IMR-90 (cell line): Measurements from ENCODE around the gene MTUS2. TPM values are rescaled to one million over a fixed set of nuclear protein-coding genes. Genes with fewer than 3 reads are reported as not detected.

ENCODE experiments used
- ATAC-seq: fragments of 200-7000 bp; cut with Tn5 transposase; 2 replicates; pipeline ENCODE4 v1.9.1; 2020; ENCODE audit warnings: low read depth, mild to moderate bottlenecking, moderate library complexity
- BruUV-seq: library from RNA; stranded (reverse); fragments of 400-500 nt; replicated peaks from 2 replicates; lab custom pipeline; 2021; lab: Mats Ljungman, UMichigan
- CTCF ChIA-PET: fragments of 300-600 bp; formaldehyde crosslinking; extraction: SDS; loops from one replicate; lab custom pipeline; 2021; ENCODE audit warnings: antibody characterized with exemption; lab: Yijun Ruan, JAX
- POLR2A ChIA-PET: fragments of 300-600 bp; sonication (Branson Sonifier 250); formaldehyde crosslinking; loops from one replicate; lab custom pipeline; 2022; ENCODE audit warnings: antibody characterized with exemption; ENCODE audit not compliant: unreplicated experiment; lab: Charles Lee
- DNase-seq: peaks from one replicate; pipeline ENCODE4 v3.0.0; 2013
- H2AFZ ChIP-seq: replicated peaks from 2 replicates; pipeline ENCODE3; 2013; ENCODE audit warnings: low read length, mild to moderate bottlenecking; ENCODE audit not compliant: poor library complexity
- H2AK5ac ChIP-seq: 2 replicates; pipeline ENCODE4 v1.6.1; 2013; ENCODE audit warnings: low read depth, low read length, inconsistent platforms
- H2AK9ac ChIP-seq: replicated peaks from 2 replicates; pipeline ENCODE3; 2013; ENCODE audit warnings: mild to moderate bottlenecking, low read depth, low read length, moderate library complexity; ENCODE audit not compliant: poor library complexity
- H2BK120ac ChIP-seq: 2 replicates; pipeline ENCODE4 v1.6.1; 2013; ENCODE audit warnings: low read depth, low read length, inconsistent platforms
- H2BK15ac ChIP-seq: 3 replicates; pipeline ENCODE4 v1.6.1; 2013; ENCODE audit warnings: low read depth, low read length, inconsistent platforms
- H2BK20ac ChIP-seq: 2 replicates; pipeline ENCODE4 v1.6.1; 2013; ENCODE audit warnings: low read depth, mild to moderate bottlenecking, inconsistent platforms, low read length, moderate library complexity
- H2BK5ac ChIP-seq: 2 replicates; pipeline ENCODE4 v1.6.1; 2013; ENCODE audit warnings: mild to moderate bottlenecking, low read depth, low read length, inconsistent platforms; ENCODE audit not compliant: poor library complexity, severe bottlenecking
- H3K14ac ChIP-seq: replicated peaks from 2 replicates; pipeline ENCODE4 v1.6.1; 2013; ENCODE audit warnings: low read depth, low read length, inconsistent platforms
- H3K18ac ChIP-seq: 2 replicates; pipeline ENCODE4 v1.6.1; 2013; ENCODE audit warnings: low read depth, low read length, control low read depth
- H3K23ac ChIP-seq: 2 replicates; pipeline ENCODE4 v1.6.1; 2013; ENCODE audit warnings: low read depth, low read length, inconsistent platforms
- H3K27ac ChIP-seq: 2 replicates; pipeline ENCODE4 v1.5.1; 2013; ENCODE audit warnings: mild to moderate bottlenecking, control low read depth, low read length; ENCODE audit not compliant: insufficient read depth
- H3K27me3 ChIP-seq: 2 replicates; pipeline ENCODE4 v1.6.1; 2013; ENCODE audit warnings: low read length; ENCODE audit not compliant: control insufficient read depth, insufficient read depth
- H3K36me3 ChIP-seq: 2 replicates; pipeline ENCODE4 v1.6.1; 2013; ENCODE audit warnings: low read length, mixed read lengths; ENCODE audit not compliant: control insufficient read depth, insufficient read depth
- H3K4ac ChIP-seq: 2 replicates; pipeline ENCODE4 v1.6.1; 2013; ENCODE audit warnings: low read depth, low read length, inconsistent platforms
- H3K4me1 ChIP-seq: 2 replicates; pipeline ENCODE4 v1.6.1; 2013; ENCODE audit warnings: low read length, mixed read lengths; ENCODE audit not compliant: control insufficient read depth, insufficient read depth
- H3K4me2 ChIP-seq: 2 replicates; pipeline ENCODE4 v1.6.1; 2013; ENCODE audit warnings: low read depth, mild to moderate bottlenecking, control low read depth, low read length, moderate library complexity
- H3K4me3 ChIP-seq: 2 replicates; pipeline ENCODE4 v1.5.1; 2013; ENCODE audit warnings: low read depth, mild to moderate bottlenecking, control low read depth, low read length, moderate library complexity; ENCODE audit not compliant: insufficient read depth
- H3K56ac ChIP-seq: 2 replicates; pipeline ENCODE4 v1.6.1; 2013; ENCODE audit warnings: low read length, inconsistent platforms; ENCODE audit not compliant: insufficient read depth; ENCODE audit errors: extremely low read depth
- H3K79me1 ChIP-seq, 2 experiments: 2 replicates each; pipeline ENCODE4 v1.6.1; 2013; ENCODE audit warnings: low read length in 2 of 2, inconsistent platforms in 1 of 2, low read depth in 1 of 2
- H3K9ac ChIP-seq: 2 replicates; pipeline ENCODE4 v1.6.1; 2013; ENCODE audit warnings: low read depth, low read length, control low read depth
- H3K9me1 ChIP-seq: 2 replicates; pipeline ENCODE4 v1.6.1; 2013; ENCODE audit warnings: low read length, inconsistent platforms; ENCODE audit not compliant: insufficient read depth
- H3K9me3 ChIP-seq: 2 replicates; pipeline ENCODE4 v1.6.1; 2013; ENCODE audit warnings: low read length; ENCODE audit not compliant: control insufficient read depth, insufficient read depth
- H4K20me1 ChIP-seq: 2 replicates; pipeline ENCODE4 v1.6.1; 2013; ENCODE audit warnings: low read length, inconsistent platforms; ENCODE audit not compliant: insufficient read depth
- H4K5ac ChIP-seq: 2 replicates; pipeline ENCODE4 v1.6.1; 2013; ENCODE audit warnings: mild to moderate bottlenecking, low read depth, low read length, control low read depth
- H4K8ac ChIP-seq, 2 experiments: 2 replicates each; pipeline ENCODE4 v1.6.1; 2013; ENCODE audit warnings: low read depth in 2 of 2, low read length in 2 of 2, control low read depth in 1 of 2, inconsistent platforms in 1 of 2
- H4K91ac ChIP-seq: 2 replicates; pipeline ENCODE4 v1.6.1; 2013; ENCODE audit warnings: low read depth, low read length, inconsistent platforms; ENCODE audit not compliant: insufficient read depth
- BHLHE40 ChIP-seq: fragments of 150-350 bp; IDR thresholded peaks from 2 replicates; pipeline ENCODE4 v1.6.1; 2016; ENCODE audit warnings: mild to moderate bottlenecking, low read depth, low read length
- CEBPB ChIP-seq: IDR thresholded peaks from 2 replicates; pipeline ENCODE4 v1.6.1; 2012; ENCODE audit warnings: low read depth, low read length, improper control_type of control experiment
- CTCF ChIP-seq: conservative IDR thresholded peaks from 2 replicates; pipeline ENCODE4 v1.5.1; 2012; ENCODE audit warnings: mild to moderate bottlenecking, low read depth, low read length, improper control_type of control experiment
- ELK1 ChIP-seq: fragments of 150-350 bp; IDR thresholded peaks from 2 replicates; pipeline ENCODE4 v1.6.1; 2016; ENCODE audit warnings: low read depth, mild to moderate bottlenecking, low read length, moderate library complexity, borderline replicate concordance
- FOS ChIP-seq: fragments of 150-350 bp; IDR thresholded peaks from 2 replicates; pipeline ENCODE4 v1.6.1; 2016; ENCODE audit warnings: low read depth, low read length
- MAFK ChIP-seq: IDR thresholded peaks from 2 replicates; pipeline ENCODE4 v1.6.1; 2012; ENCODE audit warnings: low read depth, low read length, improper control_type of control experiment
- MAZ ChIP-seq: IDR thresholded peaks from 2 replicates; pipeline ENCODE4 v1.6.1; 2012; ENCODE audit warnings: low read depth, mild to moderate bottlenecking, low read length, improper control_type of control experiment, moderate library complexity, borderline replicate concordance
- MXI1 ChIP-seq: IDR thresholded peaks from 2 replicates; pipeline ENCODE4 v1.6.1; 2012; ENCODE audit warnings: low read depth, mild to moderate bottlenecking, low read length, moderate library complexity, borderline replicate concordance
- NFE2L2 ChIP-seq: fragments of 150-350 bp; IDR thresholded peaks from 2 replicates; pipeline ENCODE4 v1.6.1; 2016; ENCODE audit warnings: low read depth, mild to moderate bottlenecking, low read length
- POLR2A ChIP-seq: IDR thresholded peaks from 2 replicates; pipeline ENCODE4 v1.6.1; 2012; ENCODE audit warnings: mild to moderate bottlenecking, low read depth, low read length
- SMC3 ChIP-seq: fragments of 150-350 bp; IDR thresholded peaks from 2 replicates; pipeline ENCODE4 v1.6.1; 2016; ENCODE audit warnings: low read depth, mild to moderate bottlenecking, antibody characterized with exemption, low read length, moderate library complexity
- USF2 ChIP-seq: fragments of 150-350 bp; IDR thresholded peaks from 2 replicates; pipeline ENCODE4 v1.6.1; 2017; ENCODE audit warnings: mild to moderate bottlenecking, antibody characterized with exemption, low read length, low read depth
- WGBS, 2 experiments: methylation state at CpG; one replicate each; pipeline versions ENCODE4 v1.1.5 to v1.1.7; 2013; ENCODE audit warnings: missing lambda C conversion rate in 2 of 2; ENCODE audit not compliant: insufficient read length in 1 of 2; ENCODE audit errors: extremely low coverage in 2 of 2; 5-methylcytosine and 5-hydroxymethylcytosine counted together
- dilution Hi-C: fragments of 300-500 bp; cut with HindIII; formaldehyde crosslinking; loops from one replicate; pipeline ENCODE4 v1.14.3; 2018; ENCODE audit warnings: low sequenced_read_pairs; ENCODE audit not compliant: unreplicated experiment
- in situ Hi-C: fragments of 300-500 bp; cut with MboI; formaldehyde crosslinking; loops from 3 replicates; pipeline ENCODE4 v1.14.3; 2019; ENCODE audit warnings: low sequenced_read_pairs, inconsistent platforms, mixed read lengths
- intact Hi-C: fragments of 100-400 bp; cut with micrococcal nuclease; formaldehyde crosslinking; loops from 2 replicates; pipeline ENCODE4 v1.10.0; 2022
- polyA plus RNA-seq, 3 experiments: library from polyadenylated mRNA; depleted of rRNA; stranded (reverse); fragments of >200 nt; gene quantifications; 2 replicates each; pipeline ENCODE4 v1.2.3, GENCODE V29; 2012; ENCODE audit warnings: low replicate concordance in 1 of 3
- total RNA-seq: library from RNA; depleted of rRNA; stranded (reverse); fragments of >200 nt; gene quantifications from 2 replicates; pipeline ENCODE4 v1.2.3, GENCODE V29; 2012

The MTUS2 gene
- total and polyA plus RNA-seq, 2 of the 4 experiments (the other 2 are of a cell fraction) = under 0.01 to 0.02 TPM

GRCh38 chr13:29081697-29082440 lies 261.7 kb downstream of the MTUS2 start:
- Histone ChIP-seq H3K4me3 (no peak overlapping the region), H3K56ac (no peak overlapping the region), H3K9me1 (no peaks in the 10 kb centered on the region), H4K5ac (no peak overlapping the region), H4K8ac (no peak overlapping the region), H3K4me2 (no peak overlapping the region), H3K27me3 (no peaks in the 10 kb centered on the region), H3K36me3 (no peaks in the 10 kb centered on the region), H2BK5ac (no peak overlapping the region), H2BK120ac (no peak overlapping the region), H2AK5ac (no peak overlapping the region), H2AK9ac (no peak overlapping the region), H3K14ac (no peak overlapping the region), H4K20me1 (no peaks in the 10 kb centered on the region), H3K23ac (no peak overlapping the region), H3K18ac (no peak overlapping the region), H2BK20ac (no peak overlapping the region), H3K9ac (no peak overlapping the region), H3K4ac (no peak overlapping the region), H4K91ac (no peak overlapping the region), H2BK15ac (no peak overlapping the region), H3K9me3 (peaks cover 4% of the 10 kb centered on the region; the same call in 1 of the 2 replicates), H3K79me1 (no peaks in the 10 kb centered on the region), H3K4me1 (no peaks in the 10 kb centered on the region), H3K27ac (no peak overlapping the region), H2AFZ (no peak overlapping the region)
- WGBS, 2 experiments = no CpG with 5 or more reads among the region's 7 CpGs
- TF ChIP-seq ELK1 (no peak), MAZ (no peak), MXI1 (no peak), SMC3 (no peak), NFE2L2 (no peak), USF2 (no peak), CTCF (no peak), FOS (no peak), POLR2A (no peak), CEBPB (no peak), BHLHE40 (no peak), MAFK (no peak)
- POLR2A ChIA-PET = no interaction called here
- intact Hi-C loops = no loop called here
- ATAC-seq (no peak), DNase-seq (no peak)
- BruUV-seq = no TSS peak
- dilution Hi-C loops = no loop called here
- CTCF ChIA-PET = interaction anchor here (0.6 kb wide), 1 partner anchor 12 kb away, joined by 5 read pairs; no protein-coding TSS in a partner anchor
- in situ Hi-C loops = no loop called here
